Measurements from ENCODE around the gene ZBTB3.

DNA sequence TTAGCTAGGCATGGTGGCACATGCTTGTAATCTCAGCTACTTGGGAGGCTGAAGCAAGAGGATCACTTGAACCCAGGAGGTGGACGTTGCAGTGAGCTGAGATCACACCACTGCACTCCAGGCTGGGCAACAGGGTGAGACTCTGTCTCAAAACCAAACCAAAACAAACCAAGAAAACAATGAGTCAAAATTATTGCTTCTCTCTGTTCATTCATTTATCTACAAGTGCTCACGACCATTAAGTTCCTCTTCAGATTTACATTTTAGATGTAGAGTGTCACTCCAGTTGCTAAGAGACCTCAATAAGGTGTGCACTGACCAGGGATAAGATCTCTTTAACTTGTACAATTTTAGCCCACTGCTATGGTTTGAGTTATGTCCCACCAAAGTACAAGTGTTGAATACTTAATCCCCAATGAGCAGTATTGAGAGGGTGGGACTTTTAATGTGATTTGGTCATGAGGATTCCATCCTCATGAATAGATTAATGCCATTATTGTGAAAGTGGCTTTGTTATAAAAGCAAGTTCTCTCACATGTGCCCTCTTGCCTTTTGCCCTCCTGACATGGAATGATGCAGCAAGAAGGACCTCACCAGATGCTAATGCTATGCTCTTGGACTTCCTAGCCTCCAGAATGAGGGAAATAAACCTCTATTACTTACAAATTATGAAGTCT is 34.5 kb downstream of the ZBTB3 start:
- TF ChIP-seq, protein P1, sequence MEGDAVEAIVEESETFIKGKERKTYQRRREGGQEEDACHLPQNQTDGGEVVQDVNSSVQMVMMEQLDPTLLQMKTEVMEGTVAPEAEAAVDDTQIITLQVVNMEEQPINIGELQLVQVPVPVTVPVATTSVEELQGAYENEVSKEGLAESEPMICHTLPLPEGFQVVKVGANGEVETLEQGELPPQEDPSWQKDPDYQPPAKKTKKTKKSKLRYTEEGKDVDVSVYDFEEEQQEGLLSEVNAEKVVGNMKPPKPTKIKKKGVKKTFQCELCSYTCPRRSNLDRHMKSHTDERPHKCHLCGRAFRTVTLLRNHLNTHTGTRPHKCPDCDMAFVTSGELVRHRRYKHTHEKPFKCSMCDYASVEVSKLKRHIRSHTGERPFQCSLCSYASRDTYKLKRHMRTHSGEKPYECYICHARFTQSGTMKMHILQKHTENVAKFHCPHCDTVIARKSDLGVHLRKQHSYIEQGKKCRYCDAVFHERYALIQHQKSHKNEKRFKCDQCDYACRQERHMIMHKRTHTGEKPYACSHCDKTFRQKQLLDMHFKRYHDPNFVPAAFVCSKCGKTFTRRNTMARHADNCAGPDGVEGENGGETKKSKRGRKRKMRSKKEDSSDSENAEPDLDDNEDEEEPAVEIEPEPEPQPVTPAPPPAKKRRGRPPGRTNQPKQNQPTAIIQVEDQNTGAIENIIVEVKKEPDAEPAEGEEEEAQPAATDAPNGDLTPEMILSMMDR (IDR thresholded peaks at IDR 0.05) = no peak
- no peak for TF ChIP-seq POLR2A (IDR thresholded peaks at IDR 0.05)
- TF ChIP-seq POLR2AphosphoS5 (IDR thresholded peaks at IDR 0.05) = no peak
- no peak for TF ChIP-seq EP300 (IDR thresholded peaks at IDR 0.05; ENCODE audit: low read depth)
